GM13977 (cell line): ENCODE data around the gene DDX31.

Source experiments
- DNase-seq: peaks from one replicate; pipeline ENCODE4 v3.0.0; 2012; ENCODE audit warnings: low spot score
- in situ Hi-C: fragments of 300-500 bp; cut with MboI; formaldehyde crosslinking; loops from one replicate; pipeline ENCODE4 v1.12.0; 2022; ENCODE audit warnings: low sequenced_read_pairs, low pct_unique_long_range_greater_than_20kb, mixed read lengths, inconsistent platforms; ENCODE audit not compliant: unreplicated experiment
- TF ChIP-seq, protein P1 (sequence below): IDR thresholded peaks from 2 replicates; pipeline ENCODE4 v1.5.1; 2012; ENCODE audit warnings: mild to moderate bottlenecking, control low read depth; ENCODE audit not compliant: insufficient read depth; ENCODE audit errors: extremely low read depth, missing control alignments

DDX31 gene

DNA sequence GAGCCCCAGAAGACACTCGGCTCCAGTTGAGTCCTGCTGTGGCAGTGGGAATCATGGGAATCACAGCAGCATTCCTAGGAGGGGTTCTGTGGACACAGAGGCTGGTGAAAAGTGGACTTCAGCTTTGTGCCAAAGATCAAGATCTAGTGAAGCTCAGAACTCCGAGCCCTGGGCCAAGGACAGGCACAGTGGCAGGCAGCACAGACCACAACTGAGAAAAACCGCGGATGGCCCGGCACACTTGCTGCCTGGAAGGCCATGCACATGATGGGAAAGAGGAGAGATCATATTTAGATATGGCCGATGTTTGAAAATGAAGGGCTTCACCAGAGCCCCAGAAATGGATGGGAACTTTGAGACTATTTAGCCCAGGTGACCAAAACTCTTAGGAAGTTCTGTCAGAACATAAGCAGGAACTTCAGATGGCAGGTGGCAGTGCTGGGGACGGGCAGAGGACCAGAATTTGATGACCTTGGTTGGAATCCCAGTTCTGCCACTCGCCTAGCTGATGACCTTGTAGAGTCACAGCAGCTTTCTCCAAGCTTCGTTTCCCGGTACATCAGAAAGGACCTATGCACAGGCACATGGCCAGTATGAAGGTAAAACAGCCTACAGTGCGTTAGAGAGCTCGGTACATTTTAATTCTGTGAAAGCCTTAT is 69.3 kb downstream of the DDX31 start:
- no peak for DNase-seq
- TF ChIP-seq, protein P1, sequence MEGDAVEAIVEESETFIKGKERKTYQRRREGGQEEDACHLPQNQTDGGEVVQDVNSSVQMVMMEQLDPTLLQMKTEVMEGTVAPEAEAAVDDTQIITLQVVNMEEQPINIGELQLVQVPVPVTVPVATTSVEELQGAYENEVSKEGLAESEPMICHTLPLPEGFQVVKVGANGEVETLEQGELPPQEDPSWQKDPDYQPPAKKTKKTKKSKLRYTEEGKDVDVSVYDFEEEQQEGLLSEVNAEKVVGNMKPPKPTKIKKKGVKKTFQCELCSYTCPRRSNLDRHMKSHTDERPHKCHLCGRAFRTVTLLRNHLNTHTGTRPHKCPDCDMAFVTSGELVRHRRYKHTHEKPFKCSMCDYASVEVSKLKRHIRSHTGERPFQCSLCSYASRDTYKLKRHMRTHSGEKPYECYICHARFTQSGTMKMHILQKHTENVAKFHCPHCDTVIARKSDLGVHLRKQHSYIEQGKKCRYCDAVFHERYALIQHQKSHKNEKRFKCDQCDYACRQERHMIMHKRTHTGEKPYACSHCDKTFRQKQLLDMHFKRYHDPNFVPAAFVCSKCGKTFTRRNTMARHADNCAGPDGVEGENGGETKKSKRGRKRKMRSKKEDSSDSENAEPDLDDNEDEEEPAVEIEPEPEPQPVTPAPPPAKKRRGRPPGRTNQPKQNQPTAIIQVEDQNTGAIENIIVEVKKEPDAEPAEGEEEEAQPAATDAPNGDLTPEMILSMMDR = no peak
- in situ Hi-C loops = no loop called here

DNA sequence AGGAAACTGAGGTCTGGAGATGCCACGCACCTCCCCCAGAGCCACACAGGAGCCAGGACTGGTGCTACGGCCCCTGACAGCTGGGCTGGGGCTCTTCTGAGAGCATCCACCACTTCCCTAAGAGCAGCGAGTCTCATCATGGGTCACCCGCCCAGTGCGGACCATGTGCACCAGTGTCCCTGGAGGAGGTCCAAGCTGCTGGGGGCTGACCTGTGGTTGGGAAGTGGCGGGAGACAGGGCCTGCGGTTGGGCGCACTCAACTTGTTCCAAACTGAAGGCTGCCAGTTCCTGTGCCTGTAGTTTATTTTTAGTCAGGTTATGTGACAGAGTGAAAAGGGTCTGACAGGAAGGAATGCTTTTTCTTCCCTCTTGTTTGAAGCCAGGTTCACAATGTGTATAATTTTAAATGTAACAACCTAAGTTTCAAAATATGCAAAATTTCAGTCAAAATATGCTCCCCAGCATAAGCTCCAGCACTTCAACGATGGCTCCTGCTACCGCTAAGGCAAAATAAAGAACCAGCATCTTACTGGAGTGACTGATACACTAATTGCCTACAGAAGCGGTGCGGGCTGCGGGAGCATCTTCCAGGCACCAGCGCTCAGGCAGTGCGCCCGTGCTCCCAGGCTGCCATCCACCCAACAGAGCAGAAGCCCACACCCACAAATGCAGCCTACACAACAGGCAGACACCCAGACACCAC is 72.6 kb downstream of the DDX31 start:
- DNase-seq = no peak
- TF ChIP-seq, protein P1 = no peak
- in situ Hi-C loops = no loop called here

DNA sequence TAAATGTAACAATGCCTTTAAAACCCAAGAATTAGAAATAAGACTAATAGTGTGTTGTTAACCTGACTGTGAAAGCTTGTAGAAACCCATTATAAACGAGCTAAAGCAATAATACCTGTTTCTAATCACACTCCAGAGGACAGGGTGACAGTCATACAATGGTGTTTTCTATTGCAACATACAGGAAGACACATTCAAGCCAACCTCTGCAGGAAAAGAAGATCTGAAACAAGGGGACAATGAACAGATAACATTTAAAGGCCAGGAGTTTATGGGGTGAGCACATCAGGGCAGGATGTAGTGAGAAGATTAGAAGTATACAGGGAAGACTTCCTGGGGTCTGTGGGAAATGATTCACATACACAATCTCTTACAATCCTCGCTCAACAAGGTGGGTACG is 73.6 kb downstream of the DDX31 start:
- TF ChIP-seq, protein P1 = no peak
- in situ Hi-C loops = no loop called here
- no peak for DNase-seq

DNA sequence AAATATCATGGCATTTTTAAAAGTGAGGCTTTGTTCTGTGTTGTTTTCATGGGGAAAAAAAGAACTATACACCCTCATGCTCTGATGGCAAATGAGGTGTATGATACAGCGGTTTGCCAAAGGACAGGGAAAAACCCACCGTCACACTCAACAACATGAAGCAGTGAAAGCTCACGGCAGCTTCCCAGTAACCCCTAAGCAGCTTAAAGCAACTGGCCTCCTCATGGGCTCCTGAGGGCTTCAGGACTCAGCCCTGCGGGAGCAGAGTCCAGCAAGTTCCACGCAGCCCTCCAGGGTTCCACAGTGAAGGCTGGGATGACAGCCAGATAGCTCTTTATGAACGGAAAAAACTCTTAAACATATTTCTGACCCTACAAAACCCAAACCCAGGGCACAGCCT is 74.5 kb downstream of the DDX31 start:
- no peak for DNase-seq
- in situ Hi-C loops = no loop called here
- TF ChIP-seq, protein P1 = no peak

DNA sequence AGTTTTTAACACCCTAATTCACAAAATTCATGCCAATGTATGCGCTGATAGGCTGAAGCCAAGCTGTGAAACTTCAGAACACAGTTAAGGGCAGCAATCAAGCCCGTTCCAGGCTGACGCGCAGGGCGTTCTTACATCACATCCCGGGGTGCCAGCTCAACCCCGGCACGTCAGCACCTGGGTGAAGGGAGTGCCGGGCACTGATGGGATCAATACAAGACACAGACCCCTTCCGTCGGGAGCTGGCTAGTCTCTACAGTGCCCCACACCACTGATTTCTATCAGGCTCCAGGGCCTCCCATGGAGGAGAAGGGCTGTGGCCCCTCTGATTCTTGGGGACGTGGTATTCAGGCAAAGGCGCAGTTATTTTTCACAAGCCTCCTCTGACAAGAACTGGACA is 75.4 kb downstream of the DDX31 start:
- in situ Hi-C loops = no loop called here

DNA sequence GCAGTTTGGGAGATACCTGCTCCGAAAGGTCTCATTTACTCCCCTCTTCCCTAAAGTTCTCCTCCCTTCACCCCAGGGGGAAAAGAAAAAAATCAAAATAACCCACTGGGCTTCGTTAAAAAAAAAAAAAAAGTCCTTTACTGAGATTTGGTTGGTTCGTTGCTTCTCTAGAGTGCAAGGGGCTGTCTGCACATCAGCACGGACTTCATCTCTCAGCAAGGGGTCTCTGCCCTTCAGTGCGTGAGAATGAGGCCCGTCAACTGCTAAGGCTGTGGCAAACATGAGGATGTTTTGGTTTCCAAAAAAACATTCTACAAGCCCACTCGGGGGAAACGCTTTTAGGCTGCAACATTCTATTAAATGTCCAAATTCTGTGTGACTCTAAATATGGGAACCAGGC is 77.3 kb downstream of the DDX31 start:
- in situ Hi-C loops = no loop called here
- TF ChIP-seq, protein P1 = no peak
- DNase-seq = no peak

More for the DNA sequence above, 75.4 kb downstream of the DDX31 start:
- no peak for DNase-seq
- TF ChIP-seq, protein P1 = no peak
